GM18868 (cell line): Measurements from ENCODE around the gene R3HDM2.
"Not testable (repeated sequence)": the region's sequence is repeated elsewhere in the genome, so short reads cannot be mapped to it uniquely, and the experiment has no call there.

Experiments used
- ATAC-seq: cut with Tn5 transposase; IDR thresholded peaks from one replicate; pipeline ENCODE4 v1.9.1; 2021; ENCODE audit warnings: mild to moderate bottlenecking, moderate library complexity; ENCODE audit not compliant: unreplicated experiment

R3HDM2 gene

GRCh38 chr12:57276233-57276632 is 154.6 kb downstream of the R3HDM2 start:
- not testable (repeated sequence) for ATAC-seq

- ATAC-seq, result no peak
These were observed 157.3 kb downstream of the R3HDM2 start for GRCh38 chr12:57273516-57273915.

- ATAC-seq, result no peak
These were observed 158.3 kb downstream of the R3HDM2 start for GRCh38 chr12:57272337-57273151.

GRCh38 chr12:57270966-57271470 is 159.8 kb downstream of the R3HDM2 start:
- ATAC-seq, result no peak

- no peak for ATAC-seq
These were observed 162.6 kb downstream of the R3HDM2 start for GRCh38 chr12:57268264-57268663.

- no peak for ATAC-seq
These were observed 164.2 kb downstream of the R3HDM2 start for GRCh38 chr12:57266681-57267080.

GRCh38 chr12:57263096-57263495 is 167.7 kb downstream of the R3HDM2 start:
- no peak for ATAC-seq

GRCh38 chr12:57262126-57262822 is 168.6 kb downstream of the R3HDM2 start:
- ATAC-seq, result no peak

- ATAC-seq, result no peak
These were observed 169.4 kb downstream of the R3HDM2 start for GRCh38 chr12:57261428-57261865.

- no peak for ATAC-seq
These were observed 170.5 kb downstream of the R3HDM2 start for GRCh38 chr12:57260366-57260765.

GRCh38 chr12:57258977-57259970 is 171.6 kb downstream of the R3HDM2 start:
- ATAC-seq, result no peak

GRCh38 chr12:57255916-57256315 is 174.9 kb downstream of the R3HDM2 start:
- no peak for ATAC-seq

- ATAC-seq, result no peak
These were observed 176.2 kb downstream of the R3HDM2 start for GRCh38 chr12:57254506-57255280.

GRCh38 chr12:57250956-57251355 is 179.9 kb downstream of the R3HDM2 start, which contains the start of gene STAC3:
TSS of gene STAC3 (minus strand) at chr12:57251187. CDS start at chr12:57249636, 1,551 bp downstream.
- no peak for ATAC-seq

GRCh38 chr12:57250541-57250940 is 180.3 kb downstream of the R3HDM2 start:
- no peak for ATAC-seq

GRCh38 chr12:57248934-57249742 is 181.7 kb downstream of the R3HDM2 start:
- ATAC-seq, result no peak

- ATAC-seq, result no peak
These were observed 183.8 kb downstream of the R3HDM2 start for GRCh38 chr12:57247041-57247440.

GRCh38 chr12:57244312-57244696 is 186.5 kb downstream of the R3HDM2 start:
- ATAC-seq, result no peak
